Measurements from ENCODE around the gene SETD2. TPM values are rescaled to one million over a fixed set of nuclear protein-coding genes. Genes with fewer than 3 reads are reported as not detected.
A peak's percentile ranks its signal among the peaks of the same experiment; 100 is the strongest.
"Not testable (repeated sequence)": the region's sequence is repeated elsewhere in the genome, so short reads cannot be mapped to it uniquely, and the experiment has no call there.

SETD2 gene
- total RNA-seq, 2 experiments from 2014 or later, result 55.7 to 74.5 TPM

- BruUV-seq (replicated peaks), result no TSS peak
- CTCF ChIA-PET (ENCODE audit: unreplicated experiment), result no interaction called here
Observed at GRCh38 chr3:47145272-47145671, 18.6 kb downstream of the SETD2 start.

GRCh38 chr3:47143068-47143467 lies 20.8 kb downstream of the SETD2 start:
- Histone ChIP-seq H3K4me3 (ENCODE audit: low read depth, low read length, poor library complexity, severe bottlenecking) (no peak overlapping the region), H3K79me2 (ENCODE audit: insufficient read depth, low read depth, low read length) (peaks cover 100% of the 10 kb centered on the region), H3K9me2 (ENCODE audit: insufficient read depth, low read length) (no peaks in the 10 kb centered on the region), H3K4me1 (ENCODE audit: insufficient read depth, low read length, poor library complexity, severe bottlenecking) (peaks cover 35% of the 10 kb centered on the region), H4K20me1 (ENCODE audit: insufficient read depth, low read length) (peaks cover 29% of the 10 kb centered on the region), H3K9me3 (ENCODE audit: low read length) (no peaks in the 10 kb centered on the region), H3K27ac (ENCODE audit: low read depth, low read length, poor library complexity, severe bottlenecking) (no peak overlapping the region), H2AFZ (ENCODE audit: low read length) (no peak overlapping the region), H3K4me2 (ENCODE audit: low read length) (no peak overlapping the region), H3K36me3 (ENCODE audit: insufficient read depth, low read length) (peaks cover 19% of the 10 kb centered on the region)
- CTCF ChIA-PET (ENCODE audit: unreplicated experiment), result no interaction called here
- no peak for DNase-seq (ENCODE audit: low spot score)
- intact Hi-C loops (cut with micrococcal nuclease; ENCODE audit: unreplicated experiment), result no loop called here
- POLR2A ChIA-PET, result interaction anchor here (1.0 to 3.8 kb wide), 3 partner anchors 9 to 16 kb away, joined by 3 to 12 read pairs (median 3); no protein-coding TSS in a partner anchor
- BruUV-seq (replicated peaks), result no TSS peak
- TF ChIP-seq EZH2phosphoT487 (IDR thresholded peaks at IDR 0.05; ENCODE audit: borderline replicate concordance, low read depth, low read length) (no peak), CTCF (conservative IDR thresholded peaks at IDR 0.05; ENCODE audit: low read length) (no peak)

More at GRCh38 chr3:47145272-47145671, 18.6 kb downstream of the SETD2 start:
- no peak for DNase-seq (ENCODE audit: low spot score)
- H3K36me3 ChIP-seq (ENCODE audit: insufficient read depth, low read length), result peaks cover 8% of the 10 kb centered on the region; the same call in 1 of the 2 replicates
- H2AFZ ChIP-seq (ENCODE audit: low read length), result no peak overlapping the region
- H3K27ac ChIP-seq (ENCODE audit: low read depth, low read length, poor library complexity, severe bottlenecking), result no peak overlapping the region
- intact Hi-C loops (cut with micrococcal nuclease; ENCODE audit: unreplicated experiment), result no loop called here
- H3K9me3 ChIP-seq (ENCODE audit: low read length), result no peaks in the 10 kb centered on the region
- POLR2A ChIA-PET, result interaction anchor here (1.3 to 2.0 kb wide), 2 partner anchors 10 to 14 kb away, joined by 5 read pairs; no protein-coding TSS in a partner anchor
- H3K4me3 ChIP-seq (ENCODE audit: low read depth, low read length, poor library complexity, severe bottlenecking), result no peak overlapping the region
- H3K4me1 ChIP-seq (ENCODE audit: insufficient read depth, low read length, poor library complexity, severe bottlenecking), result peaks cover 48% of the 10 kb centered on the region
- H3K9me2 ChIP-seq (ENCODE audit: insufficient read depth, low read length), result no peaks in the 10 kb centered on the region
- H3K4me2 ChIP-seq (ENCODE audit: low read length), result no peak overlapping the region
- H3K79me2 ChIP-seq (ENCODE audit: insufficient read depth, low read depth, low read length), result peaks cover 100% of the 10 kb centered on the region
- TF ChIP-seq CTCF (conservative IDR thresholded peaks at IDR 0.05; ENCODE audit: low read length), result no peak
- TF ChIP-seq EZH2phosphoT487 (IDR thresholded peaks at IDR 0.05; ENCODE audit: borderline replicate concordance, low read depth, low read length), result no peak
- H4K20me1 ChIP-seq (ENCODE audit: insufficient read depth, low read length), result peaks cover 36% of the 10 kb centered on the region

- Histone ChIP-seq H3K4me1 (ENCODE audit: insufficient read depth, low read length, poor library complexity, severe bottlenecking) (peaks cover 35% of the 10 kb centered on the region), H4K20me1 (ENCODE audit: insufficient read depth, low read length) (peaks cover 29% of the 10 kb centered on the region), H3K27ac (ENCODE audit: low read depth, low read length, poor library complexity, severe bottlenecking) (peak overlapping the region; percentile 31), H3K4me2 (ENCODE audit: low read length) (peak overlapping the region; percentile 68), H3K79me2 (ENCODE audit: insufficient read depth, low read depth, low read length) (peaks cover 99% of the 10 kb centered on the region), H3K36me3 (ENCODE audit: insufficient read depth, low read length) (peaks cover 19% of the 10 kb centered on the region)
- POLR2A ChIA-PET, result interaction anchor here (1.3 to 3.8 kb wide), 2 partner anchors 13 to 22 kb away, joined by 4 to 12 read pairs; no protein-coding TSS in a partner anchor
- BruUV-seq (replicated peaks); H3K9me3 ChIP-seq (ENCODE audit: low read length); H3K9me2 ChIP-seq (ENCODE audit: insufficient read depth, low read length); H2AFZ ChIP-seq (ENCODE audit: low read length); CTCF ChIA-PET (ENCODE audit: unreplicated experiment); DNase-seq (ENCODE audit: low spot score); H3K4me3 ChIP-seq (ENCODE audit: low read depth, low read length, poor library complexity, severe bottlenecking); intact Hi-C loops (cut with micrococcal nuclease; ENCODE audit: unreplicated experiment): not testable (repeated sequence)
Observed at GRCh38 chr3:47142536-47142935, 21.4 kb downstream of the SETD2 start.

- peaks cover 99% of the 10 kb centered on the region for H3K79me2 ChIP-seq (ENCODE audit: insufficient read depth, low read depth, low read length)
- H3K4me3 ChIP-seq (ENCODE audit: low read depth, low read length, poor library complexity, severe bottlenecking), result peak overlapping the region; percentile 39
- peaks cover 17% of the 10 kb centered on the region for H3K36me3 ChIP-seq (ENCODE audit: insufficient read depth, low read length)
- peaks cover 35% of the 10 kb centered on the region for H3K4me1 ChIP-seq (ENCODE audit: insufficient read depth, low read length, poor library complexity, severe bottlenecking)
- H3K4me2 ChIP-seq (ENCODE audit: low read length), result peak overlapping the region; percentile 68
- H3K27ac ChIP-seq (ENCODE audit: low read depth, low read length, poor library complexity, severe bottlenecking), result peak overlapping the region; percentile 31
- H2AFZ ChIP-seq (ENCODE audit: low read length); intact Hi-C loops (cut with micrococcal nuclease; ENCODE audit: unreplicated experiment); BruUV-seq (replicated peaks); H3K9me2 ChIP-seq (ENCODE audit: insufficient read depth, low read length); H3K9me3 ChIP-seq (ENCODE audit: low read length): not testable (repeated sequence)
- CTCF ChIA-PET (ENCODE audit: unreplicated experiment), result interaction anchor here (1.2 kb wide), 1 partner anchor 27 kb away, joined by 3 read pairs; no protein-coding TSS in a partner anchor
- H4K20me1 ChIP-seq (ENCODE audit: insufficient read depth, low read length), result peaks cover 29% of the 10 kb centered on the region
- POLR2A ChIA-PET, result interaction anchor here (1.1 to 3.8 kb wide), 5 partner anchors 10 to 28 kb away, joined by 3 to 12 read pairs (median 4); no protein-coding TSS in a partner anchor
- DNase-seq (ENCODE audit: low spot score), result peak; percentile 51
Observed at GRCh38 chr3:47140973-47141461, 22.9 kb downstream of the SETD2 start.

GRCh38 chr3:47140553-47140952 lies 23.4 kb downstream of the SETD2 start:
- Histone ChIP-seq H4K20me1 (ENCODE audit: insufficient read depth, low read length) (peaks cover 31% of the 10 kb centered on the region), H3K36me3 (ENCODE audit: insufficient read depth, low read length) (peaks cover 20% of the 10 kb centered on the region), H3K79me2 (ENCODE audit: insufficient read depth, low read depth, low read length) (peaks cover 99% of the 10 kb centered on the region), H3K4me1 (ENCODE audit: insufficient read depth, low read length, poor library complexity, severe bottlenecking) (peaks cover 35% of the 10 kb centered on the region), H3K4me2 (ENCODE audit: low read length) (peak overlapping the region; percentile 68)
- H3K9me2 ChIP-seq (ENCODE audit: insufficient read depth, low read length); H3K27ac ChIP-seq (ENCODE audit: low read depth, low read length, poor library complexity, severe bottlenecking); H3K4me3 ChIP-seq (ENCODE audit: low read depth, low read length, poor library complexity, severe bottlenecking); DNase-seq (ENCODE audit: low spot score); intact Hi-C loops (cut with micrococcal nuclease; ENCODE audit: unreplicated experiment); BruUV-seq (replicated peaks); H2AFZ ChIP-seq (ENCODE audit: low read length); H3K9me3 ChIP-seq (ENCODE audit: low read length): not testable (repeated sequence)
- ChIA-PET CTCF (ENCODE audit: unreplicated experiment) (interaction anchor here (1.2 kb wide), 1 partner anchor 26 kb away, joined by 3 read pairs; no protein-coding TSS in a partner anchor), POLR2A (interaction anchor here (1.4 to 3.8 kb wide), 3 partner anchors 11 to 17 kb away, joined by 3 to 12 read pairs (median 5); no protein-coding TSS in a partner anchor)
